ENCODE results near the gene ANTKMT.
A peak's percentile ranks its signal among the peaks of the same experiment; 100 is the strongest.

ANTKMT gene

DNA sequence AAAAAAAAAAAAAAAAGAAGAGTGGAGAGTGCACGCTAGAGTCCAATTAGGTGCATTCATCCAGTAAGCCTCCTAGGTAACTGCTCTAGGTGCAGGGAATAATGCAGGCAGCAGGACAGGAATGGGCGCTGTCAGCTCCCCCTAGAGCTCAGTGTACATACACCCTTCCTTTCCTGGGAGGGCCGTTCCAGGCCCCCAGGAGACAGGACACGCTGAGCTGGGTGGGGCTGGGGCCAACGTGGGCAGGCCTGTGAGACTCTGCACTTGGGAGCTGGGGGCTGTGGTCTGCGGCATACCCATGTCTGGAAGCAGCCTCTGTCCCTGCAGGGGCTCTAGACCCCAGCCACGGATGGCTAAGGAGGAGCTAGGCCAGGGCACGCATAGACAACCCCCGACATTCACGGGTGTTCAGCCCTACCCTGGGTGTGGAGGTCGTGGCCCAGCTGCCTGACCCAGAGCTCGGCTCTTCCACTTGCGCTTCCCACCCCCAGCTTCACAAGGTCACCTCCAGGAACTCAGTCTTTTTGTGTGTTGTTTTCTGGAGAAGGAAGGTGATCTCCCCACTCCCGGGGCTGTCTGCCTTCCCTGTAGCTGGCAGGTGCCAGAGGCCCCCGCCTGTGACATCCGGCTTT lies 1.0 kb upstream of the ANTKMT start:
- no peak for TF ChIP-seq ZNF8 (CRISPR knock-in tag; IDR thresholded peaks at IDR 0.05)
- peak; percentile 55; the same call in 1 of the 2 replicates for TF ChIP-seq GLIS3 (CRISPR knock-in tag; IDR thresholded peaks at IDR 0.05)
- TF ChIP-seq PPARA (CRISPR knock-in tag; IDR thresholded peaks at IDR 0.05; ENCODE audit: borderline replicate concordance): no peak
- ATAC-seq: peak; percentile 11

DNA sequence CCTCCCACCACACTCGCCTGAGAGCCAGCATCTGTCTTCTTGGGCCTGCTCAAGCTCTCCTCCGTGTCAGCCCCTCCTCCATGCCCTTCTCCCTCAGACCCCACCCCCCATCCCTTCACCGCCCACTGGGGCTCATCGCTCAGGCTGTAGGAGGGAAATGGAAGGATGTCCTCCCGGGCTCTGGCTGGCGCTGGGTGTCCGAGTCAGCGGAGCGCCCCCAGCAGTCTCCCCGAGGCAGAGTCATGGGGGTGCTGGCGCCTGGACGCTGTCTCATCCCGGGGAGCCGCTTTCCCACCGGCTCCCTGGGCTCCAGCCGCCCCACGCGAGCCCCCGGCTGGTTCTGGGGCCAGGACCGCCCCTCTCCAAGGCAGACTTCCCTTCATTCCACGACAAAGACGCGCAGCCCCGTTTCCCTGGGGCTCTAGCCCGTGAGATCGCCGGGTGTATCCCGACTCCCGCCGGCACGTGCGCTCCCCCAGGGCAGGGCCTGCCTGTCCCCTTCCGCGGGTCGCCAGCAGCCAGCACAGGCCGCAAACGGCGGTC lies 428 bp upstream of the ANTKMT start:
- peak; percentile 63 for ATAC-seq
- peak; percentile 43; the same call in 1 of the 2 replicates for TF ChIP-seq TCF4 (CRISPR knock-in tag; IDR thresholded peaks at IDR 0.05; ENCODE audit: borderline replicate concordance)
- TF ChIP-seq GLIS3 (CRISPR knock-in tag; IDR thresholded peaks at IDR 0.05): peak; percentile 70
- TF ChIP-seq OSR1 (CRISPR knock-in tag; IDR thresholded peaks at IDR 0.05): no peak
- TF ChIP-seq ARNTL (CRISPR knock-in tag; IDR thresholded peaks at IDR 0.05; ENCODE audit: borderline replicate concordance, low read depth): peak; percentile 37; the same call in 1 of the 2 replicates
- TF ChIP-seq, protein P1, sequence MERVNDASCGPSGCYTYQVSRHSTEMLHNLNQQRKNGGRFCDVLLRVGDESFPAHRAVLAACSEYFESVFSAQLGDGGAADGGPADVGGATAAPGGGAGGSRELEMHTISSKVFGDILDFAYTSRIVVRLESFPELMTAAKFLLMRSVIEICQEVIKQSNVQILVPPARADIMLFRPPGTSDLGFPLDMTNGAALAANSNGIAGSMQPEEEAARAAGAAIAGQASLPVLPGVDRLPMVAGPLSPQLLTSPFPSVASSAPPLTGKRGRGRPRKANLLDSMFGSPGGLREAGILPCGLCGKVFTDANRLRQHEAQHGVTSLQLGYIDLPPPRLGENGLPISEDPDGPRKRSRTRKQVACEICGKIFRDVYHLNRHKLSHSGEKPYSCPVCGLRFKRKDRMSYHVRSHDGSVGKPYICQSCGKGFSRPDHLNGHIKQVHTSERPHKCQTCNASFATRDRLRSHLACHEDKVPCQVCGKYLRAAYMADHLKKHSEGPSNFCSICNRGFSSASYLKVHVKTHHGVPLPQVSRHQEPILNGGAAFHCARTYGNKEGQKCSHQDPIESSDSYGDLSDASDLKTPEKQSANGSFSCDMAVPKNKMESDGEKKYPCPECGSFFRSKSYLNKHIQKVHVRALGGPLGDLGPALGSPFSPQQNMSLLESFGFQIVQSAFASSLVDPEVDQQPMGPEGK (CRISPR knock-in tag; IDR thresholded peaks at IDR 0.05; ENCODE audit: borderline replicate concordance): no peak
- TF ChIP-seq, protein P2, sequence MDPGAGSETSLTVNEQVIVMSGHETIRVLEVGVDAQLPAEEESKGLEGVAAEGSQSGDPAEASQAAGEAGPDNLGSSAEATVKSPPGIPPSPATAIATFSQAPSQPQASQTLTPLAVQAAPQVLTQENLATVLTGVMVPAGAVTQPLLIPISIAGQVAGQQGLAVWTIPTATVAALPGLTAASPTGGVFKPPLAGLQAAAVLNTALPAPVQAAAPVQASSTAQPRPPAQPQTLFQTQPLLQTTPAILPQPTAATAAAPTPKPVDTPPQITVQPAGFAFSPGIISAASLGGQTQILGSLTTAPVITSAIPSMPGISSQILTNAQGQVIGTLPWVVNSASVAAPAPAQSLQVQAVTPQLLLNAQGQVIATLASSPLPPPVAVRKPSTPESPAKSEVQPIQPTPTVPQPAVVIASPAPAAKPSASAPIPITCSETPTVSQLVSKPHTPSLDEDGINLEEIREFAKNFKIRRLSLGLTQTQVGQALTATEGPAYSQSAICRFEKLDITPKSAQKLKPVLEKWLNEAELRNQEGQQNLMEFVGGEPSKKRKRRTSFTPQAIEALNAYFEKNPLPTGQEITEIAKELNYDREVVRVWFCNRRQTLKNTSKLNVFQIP (CRISPR knock-in tag; IDR thresholded peaks at IDR 0.05; ENCODE audit: borderline replicate concordance, low read depth): 0 out of 2 replicates have a peak, but pooled peaks have one; percentile 17
- TF ChIP-seq ZNF8 (CRISPR knock-in tag; IDR thresholded peaks at IDR 0.05): no peak
- TF ChIP-seq ZFP30 (CRISPR knock-in tag; IDR thresholded peaks at IDR 0.05): no peak

DNA sequence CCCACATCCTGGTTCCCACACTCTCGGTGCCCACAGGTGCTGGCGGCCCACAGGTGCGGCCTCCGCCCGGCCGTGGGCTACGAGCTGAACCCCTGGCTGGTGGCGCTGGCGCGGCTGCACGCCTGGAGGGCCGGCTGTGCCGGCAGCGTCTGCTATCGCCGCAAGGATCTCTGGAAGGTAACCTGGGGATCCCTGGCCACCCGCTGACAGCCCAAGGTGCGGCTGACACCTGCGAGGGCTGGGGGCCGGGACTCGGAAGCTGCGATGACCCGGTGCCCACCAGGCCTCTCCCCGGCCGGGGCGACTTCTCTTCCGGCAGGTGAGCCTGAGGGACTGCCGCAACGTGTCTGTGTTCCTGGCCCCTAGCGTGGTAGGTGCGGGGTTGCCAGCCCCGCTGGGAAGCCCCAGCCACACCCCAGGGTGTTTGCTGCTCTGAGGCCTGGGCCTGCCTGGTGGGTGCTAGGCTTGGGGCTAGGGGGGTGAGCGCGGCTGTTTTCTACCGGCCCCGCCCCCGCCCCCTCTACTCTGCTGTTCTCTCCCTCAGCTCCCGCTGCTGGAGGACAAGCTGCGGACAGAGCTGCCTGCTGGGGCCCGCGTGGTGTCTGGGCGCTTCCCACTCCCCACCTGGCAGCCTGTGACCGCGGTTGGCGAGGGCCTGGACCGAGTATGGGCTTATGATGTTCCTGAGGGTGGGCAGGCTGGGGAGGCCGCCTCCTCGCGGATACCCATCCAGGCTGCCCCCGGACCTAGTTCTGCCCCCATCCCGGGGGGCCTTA lies 1.0 kb downstream of the ANTKMT start:
- ATAC-seq: no peak
- TF ChIP-seq, protein P3, sequence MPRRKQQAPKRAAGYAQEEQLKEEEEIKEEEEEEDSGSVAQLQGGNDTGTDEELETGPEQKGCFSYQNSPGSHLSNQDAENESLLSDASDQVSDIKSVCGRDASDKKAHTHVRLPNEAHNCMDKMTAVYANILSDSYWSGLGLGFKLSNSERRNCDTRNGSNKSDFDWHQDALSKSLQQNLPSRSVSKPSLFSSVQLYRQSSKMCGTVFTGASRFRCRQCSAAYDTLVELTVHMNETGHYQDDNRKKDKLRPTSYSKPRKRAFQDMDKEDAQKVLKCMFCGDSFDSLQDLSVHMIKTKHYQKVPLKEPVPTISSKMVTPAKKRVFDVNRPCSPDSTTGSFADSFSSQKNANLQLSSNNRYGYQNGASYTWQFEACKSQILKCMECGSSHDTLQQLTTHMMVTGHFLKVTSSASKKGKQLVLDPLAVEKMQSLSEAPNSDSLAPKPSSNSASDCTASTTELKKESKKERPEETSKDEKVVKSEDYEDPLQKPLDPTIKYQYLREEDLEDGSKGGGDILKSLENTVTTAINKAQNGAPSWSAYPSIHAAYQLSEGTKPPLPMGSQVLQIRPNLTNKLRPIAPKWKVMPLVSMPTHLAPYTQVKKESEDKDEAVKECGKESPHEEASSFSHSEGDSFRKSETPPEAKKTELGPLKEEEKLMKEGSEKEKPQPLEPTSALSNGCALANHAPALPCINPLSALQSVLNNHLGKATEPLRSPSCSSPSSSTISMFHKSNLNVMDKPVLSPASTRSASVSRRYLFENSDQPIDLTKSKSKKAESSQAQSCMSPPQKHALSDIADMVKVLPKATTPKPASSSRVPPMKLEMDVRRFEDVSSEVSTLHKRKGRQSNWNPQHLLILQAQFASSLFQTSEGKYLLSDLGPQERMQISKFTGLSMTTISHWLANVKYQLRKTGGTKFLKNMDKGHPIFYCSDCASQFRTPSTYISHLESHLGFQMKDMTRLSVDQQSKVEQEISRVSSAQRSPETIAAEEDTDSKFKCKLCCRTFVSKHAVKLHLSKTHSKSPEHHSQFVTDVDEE (CRISPR knock-in tag; IDR thresholded peaks at IDR 0.05): no peak
- no peak for TF ChIP-seq PPARA (CRISPR knock-in tag; IDR thresholded peaks at IDR 0.05; ENCODE audit: borderline replicate concordance)

DNA sequence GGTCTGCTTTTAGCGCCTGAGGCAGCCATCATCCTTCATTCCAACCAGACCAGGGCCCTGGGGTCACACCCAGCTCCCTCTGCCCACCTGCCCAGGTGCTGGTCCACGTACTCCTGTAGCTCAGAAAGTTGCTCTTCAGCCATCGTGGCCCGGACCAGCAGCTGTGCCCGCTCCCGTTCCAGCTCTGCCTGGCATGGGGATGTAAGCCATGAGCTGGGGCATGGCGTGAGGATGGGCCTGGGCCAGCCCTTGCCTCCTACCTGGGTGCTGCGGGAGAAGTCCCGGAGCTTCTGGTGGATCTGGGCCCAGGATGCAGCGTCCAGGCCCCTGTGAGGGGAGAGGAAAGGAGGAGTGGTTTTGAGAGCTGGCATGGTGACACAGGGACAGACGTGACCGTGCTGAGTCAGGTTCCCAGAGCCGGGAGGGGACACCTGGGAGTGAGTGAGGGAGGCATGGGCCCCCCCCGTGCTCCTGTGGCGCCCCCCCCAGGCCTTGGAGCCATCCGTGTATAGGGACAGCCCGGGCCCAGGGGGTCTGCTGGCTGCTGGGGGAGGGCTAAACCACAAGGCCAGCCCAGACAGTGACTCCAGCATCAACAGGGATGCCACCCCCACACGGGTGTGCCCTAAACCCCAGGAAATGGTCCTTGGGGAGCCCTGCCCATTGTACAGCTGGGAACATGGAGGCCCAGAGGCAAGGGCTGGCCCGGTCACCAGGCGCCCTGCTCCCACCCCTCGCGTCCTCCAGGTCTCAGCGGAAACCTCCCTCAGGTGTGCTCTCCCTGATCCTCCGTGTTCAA lies 2.1 kb downstream of the ANTKMT start:
- ATAC-seq: no peak
- TF ChIP-seq, protein P1 (CRISPR knock-in tag; IDR thresholded peaks at IDR 0.05; ENCODE audit: borderline replicate concordance): no peak
- TF ChIP-seq ZNF565 (CRISPR knock-in tag; conservative IDR thresholded peaks at IDR 0.05; ENCODE audit: low read depth) (no peak), OSR1 (CRISPR knock-in tag; IDR thresholded peaks at IDR 0.05) (no peak)

DNA sequence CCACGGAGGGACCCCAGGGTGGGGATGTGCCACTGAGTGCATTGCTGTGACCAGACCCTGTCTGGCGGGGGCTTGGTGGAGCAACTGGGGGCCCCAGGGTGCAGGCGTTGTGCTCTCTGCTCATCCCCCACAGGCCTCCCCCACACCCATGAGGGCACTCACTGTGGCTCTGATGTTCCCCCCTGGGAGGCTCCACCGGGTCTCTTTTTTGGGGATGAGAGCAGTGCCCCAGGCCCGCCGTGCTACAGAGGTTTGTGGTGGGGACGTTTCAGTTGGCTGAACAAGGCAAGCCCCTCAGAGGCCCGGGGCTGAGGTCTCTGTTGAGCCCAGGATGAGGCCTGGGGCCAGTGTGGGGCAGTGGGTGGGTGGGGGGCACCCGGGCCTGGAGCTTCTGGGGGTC lies 2.7 kb downstream of the ANTKMT start:
- no peak for ATAC-seq
- TF ChIP-seq GLIS3 (CRISPR knock-in tag; IDR thresholded peaks at IDR 0.05) (no peak), TOX (CRISPR knock-in tag; IDR thresholded peaks at IDR 0.05; ENCODE audit: borderline replicate concordance) (no peak), SNAI2 (CRISPR knock-in tag; IDR thresholded peaks at IDR 0.05) (no peak), ZNF8 (CRISPR knock-in tag; IDR thresholded peaks at IDR 0.05) (no peak), ISL1 (CRISPR knock-in tag; IDR thresholded peaks at IDR 0.05) (no peak), ESRRG (CRISPR knock-in tag; IDR thresholded peaks at IDR 0.05) (no peak), ZFP3 (CRISPR knock-in tag; IDR thresholded peaks at IDR 0.05) (no peak), ZNF565 (CRISPR knock-in tag; conservative IDR thresholded peaks at IDR 0.05; ENCODE audit: low read depth) (no peak)
- TF ChIP-seq, protein P3 (CRISPR knock-in tag; IDR thresholded peaks at IDR 0.05): no peak
- TF ChIP-seq, protein P4, sequence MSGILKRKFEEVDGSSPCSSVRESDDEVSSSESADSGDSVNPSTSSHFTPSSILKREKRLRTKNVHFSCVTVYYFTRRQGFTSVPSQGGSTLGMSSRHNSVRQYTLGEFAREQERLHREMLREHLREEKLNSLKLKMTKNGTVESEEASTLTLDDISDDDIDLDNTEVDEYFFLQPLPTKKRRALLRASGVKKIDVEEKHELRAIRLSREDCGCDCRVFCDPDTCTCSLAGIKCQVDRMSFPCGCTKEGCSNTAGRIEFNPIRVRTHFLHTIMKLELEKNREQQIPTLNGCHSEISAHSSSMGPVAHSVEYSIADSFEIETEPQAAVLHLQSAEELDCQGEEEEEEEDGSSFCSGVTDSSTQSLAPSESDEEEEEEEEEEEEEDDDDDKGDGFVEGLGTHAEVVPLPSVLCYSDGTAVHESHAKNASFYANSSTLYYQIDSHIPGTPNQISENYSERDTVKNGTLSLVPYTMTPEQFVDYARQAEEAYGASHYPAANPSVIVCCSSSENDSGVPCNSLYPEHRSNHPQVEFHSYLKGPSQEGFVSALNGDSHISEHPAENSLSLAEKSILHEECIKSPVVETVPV (CRISPR knock-in tag; IDR thresholded peaks at IDR 0.05): no peak
